ENCODE results near the gene CD58.

DNA sequence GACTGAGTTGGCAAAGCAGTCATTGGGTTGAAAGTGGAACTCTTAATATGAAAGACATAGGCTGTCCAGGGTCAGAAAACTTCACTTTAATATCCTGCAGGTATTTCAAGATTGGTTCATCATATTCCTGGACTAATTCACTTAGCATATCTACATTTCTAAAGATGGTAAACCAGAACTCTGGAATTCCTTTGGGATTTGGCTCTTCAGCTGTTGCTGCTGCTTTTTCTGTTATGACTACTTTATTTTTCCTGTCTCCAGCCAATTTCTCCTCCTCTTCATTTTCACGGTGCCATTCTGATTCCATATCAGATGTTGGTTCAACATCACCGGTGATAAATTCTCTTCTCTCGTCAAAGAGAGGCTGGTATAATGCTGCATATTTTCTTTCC is 37.4 kb downstream of the CD58 start:
- TF ChIP-seq, protein P1, sequence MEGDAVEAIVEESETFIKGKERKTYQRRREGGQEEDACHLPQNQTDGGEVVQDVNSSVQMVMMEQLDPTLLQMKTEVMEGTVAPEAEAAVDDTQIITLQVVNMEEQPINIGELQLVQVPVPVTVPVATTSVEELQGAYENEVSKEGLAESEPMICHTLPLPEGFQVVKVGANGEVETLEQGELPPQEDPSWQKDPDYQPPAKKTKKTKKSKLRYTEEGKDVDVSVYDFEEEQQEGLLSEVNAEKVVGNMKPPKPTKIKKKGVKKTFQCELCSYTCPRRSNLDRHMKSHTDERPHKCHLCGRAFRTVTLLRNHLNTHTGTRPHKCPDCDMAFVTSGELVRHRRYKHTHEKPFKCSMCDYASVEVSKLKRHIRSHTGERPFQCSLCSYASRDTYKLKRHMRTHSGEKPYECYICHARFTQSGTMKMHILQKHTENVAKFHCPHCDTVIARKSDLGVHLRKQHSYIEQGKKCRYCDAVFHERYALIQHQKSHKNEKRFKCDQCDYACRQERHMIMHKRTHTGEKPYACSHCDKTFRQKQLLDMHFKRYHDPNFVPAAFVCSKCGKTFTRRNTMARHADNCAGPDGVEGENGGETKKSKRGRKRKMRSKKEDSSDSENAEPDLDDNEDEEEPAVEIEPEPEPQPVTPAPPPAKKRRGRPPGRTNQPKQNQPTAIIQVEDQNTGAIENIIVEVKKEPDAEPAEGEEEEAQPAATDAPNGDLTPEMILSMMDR (IDR thresholded peaks at IDR 0.05), result no peak
- TF ChIP-seq POLR2A (IDR thresholded peaks at IDR 0.05), result no peak

Data from adrenal gland (tissue), 5 donors.